Endodermal cell (in vitro differentiated cells): ENCODE measurements around the gene GJD4. TPM values are rescaled to one million over a fixed set of nuclear protein-coding genes. Genes with fewer than 3 reads are reported as not detected.

Experiments used
- DNase-seq: peaks from one replicate; pipeline ENCODE4 v3.0.0-alpha.2; 2017
- H3K27ac ChIP-seq: 2 replicates; pipeline ENCODE4 v1.5.1; 2013; ENCODE audit warnings: mild to moderate bottlenecking, low read depth, low read length, moderate library complexity
- H3K27me3 ChIP-seq: 2 replicates; pipeline ENCODE4 v1.6.1; 2013; ENCODE audit warnings: mild to moderate bottlenecking, low read length, moderate library complexity; ENCODE audit not compliant: insufficient read depth, control insufficient read depth, poor library complexity, severe bottlenecking
- H3K36me3 ChIP-seq: 2 replicates; pipeline ENCODE4 v1.7.0; 2013; ENCODE audit warnings: mild to moderate bottlenecking, low read length, moderate library complexity; ENCODE audit not compliant: control insufficient read depth, insufficient read depth
- H3K4me1 ChIP-seq: one replicate; pipeline ENCODE4 v1.7.0; 2013; ENCODE audit warnings: low read length; ENCODE audit not compliant: control insufficient read depth, insufficient read depth
- H3K4me3 ChIP-seq: 2 replicates; pipeline ENCODE4 v1.5.1; 2013; ENCODE audit warnings: mild to moderate bottlenecking, low read length, moderate library complexity
- H3K9ac ChIP-seq: 2 replicates; pipeline ENCODE4 v1.6.1; 2013; ENCODE audit warnings: mild to moderate bottlenecking, low read length, moderate library complexity; ENCODE audit not compliant: poor library complexity, severe bottlenecking; ENCODE audit errors: extremely low read depth
- H3K9me3 ChIP-seq: 2 replicates; pipeline ENCODE4 v1.6.1; 2013; ENCODE audit warnings: mild to moderate bottlenecking, low read length, moderate library complexity; ENCODE audit not compliant: control insufficient read depth
- H3K27ac Mint-ChIP-seq: 2 replicates; pipeline ENCODE4 v1.8.0; 2020; ENCODE audit warnings: mixed read lengths
- H3K27me3 Mint-ChIP-seq: 2 replicates; pipeline ENCODE4 v1.8.0; 2021; ENCODE audit warnings: mild to moderate bottlenecking, mixed read lengths; ENCODE audit not compliant: insufficient read depth
- H3K36me3 Mint-ChIP-seq: 2 replicates; pipeline ENCODE4 v1.8.0; 2020; ENCODE audit warnings: low read depth, mixed read lengths
- H3K4me1 Mint-ChIP-seq: 2 replicates; pipeline ENCODE4 v1.8.0; 2020; ENCODE audit warnings: mixed read lengths
- H3K4me3 Mint-ChIP-seq: 2 replicates; pipeline ENCODE4 v1.8.0; 2020; ENCODE audit warnings: mild to moderate bottlenecking, moderate library complexity, mixed read lengths
- H3K9me3 Mint-ChIP-seq: 2 replicates; pipeline ENCODE4 v1.8.0; 2020; ENCODE audit warnings: mild to moderate bottlenecking, mixed read lengths
- WGBS, 2 experiments: methylation state at CpG; one replicate each; pipeline versions ENCODE4 v1.1.5 to v1.1.7; 2013; ENCODE audit warnings: missing lambda C conversion rate in 2 of 2, mixed read lengths in 1 of 2; ENCODE audit not compliant: insufficient coverage in 1 of 2, insufficient read length in 1 of 2; 5-methylcytosine and 5-hydroxymethylcytosine counted together
- total RNA-seq, 2 donors: library from RNA; stranded (reverse); fragmentation: NEBNext Ultra II Directional in 1 of 2; extraction: Animal tissue kit (Norgen Biotek cat#: 25700) in 1 of 2; gene quantifications; 2 replicates in 1 of 2; 3 replicates in 1 of 2; pipeline ENCODE4 v1.2.1, GENCODE V29; 2021
- TF ChIP-seq, protein P1 (sequence below): fragments of 200-600 bp; sonication (generic); conservative IDR thresholded peaks from 2 replicates; pipeline ENCODE4 v1.5.0; 2021; ENCODE audit warnings: antibody characterized with exemption, mild to moderate bottlenecking

The GJD4 gene
- total RNA-seq, 2 donors from 2014 or later = 0.22 to 0.29 TPM

DNA sequence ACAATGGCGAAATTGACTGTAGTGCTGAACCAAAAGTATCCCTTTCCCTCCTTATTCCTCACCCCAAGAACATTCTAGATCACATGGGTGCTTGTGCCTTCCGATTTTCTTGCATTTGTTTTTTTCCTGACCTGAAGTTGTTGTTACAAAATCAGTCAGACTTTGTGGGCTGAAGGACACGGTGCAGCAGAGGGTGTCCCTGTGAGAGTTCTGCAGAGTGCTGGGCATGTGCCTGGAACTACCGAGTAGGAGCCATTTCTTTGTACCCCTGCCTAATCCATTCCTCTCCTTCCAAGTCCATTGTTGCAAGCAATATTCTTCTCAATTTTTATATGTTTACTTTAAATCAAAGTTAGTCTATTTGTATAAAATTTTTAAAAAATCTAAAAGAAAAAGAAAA lies 35.3 kb upstream of the GJD4 start:
- Histone ChIP-seq H3K4me3 (no peak overlapping the region), H3K27me3 (no peaks in the 10 kb centered on the region), H3K36me3 (peaks cover 53% of the 10 kb centered on the region), H3K27ac (no peak overlapping the region), H3K9me3 (no peaks in the 10 kb centered on the region), H3K9ac (no peak overlapping the region), H3K4me1 (no peaks in the 10 kb centered on the region)
- 92 to 94% methylated on average over 3 to 4 of the region's 4 CpGs for WGBS, 2 experiments
- Mint-ChIP-seq H3K27ac (no peak overlapping the region), H3K4me1 (peaks cover 10% of the 10 kb centered on the region), H3K27me3 (no peaks in the 10 kb centered on the region), H3K36me3 (peaks cover 47% of the 10 kb centered on the region), H3K9me3 (no peaks in the 10 kb centered on the region), H3K4me3 (no peak overlapping the region)
- DNase-seq = no peak
- TF ChIP-seq, protein P1, sequence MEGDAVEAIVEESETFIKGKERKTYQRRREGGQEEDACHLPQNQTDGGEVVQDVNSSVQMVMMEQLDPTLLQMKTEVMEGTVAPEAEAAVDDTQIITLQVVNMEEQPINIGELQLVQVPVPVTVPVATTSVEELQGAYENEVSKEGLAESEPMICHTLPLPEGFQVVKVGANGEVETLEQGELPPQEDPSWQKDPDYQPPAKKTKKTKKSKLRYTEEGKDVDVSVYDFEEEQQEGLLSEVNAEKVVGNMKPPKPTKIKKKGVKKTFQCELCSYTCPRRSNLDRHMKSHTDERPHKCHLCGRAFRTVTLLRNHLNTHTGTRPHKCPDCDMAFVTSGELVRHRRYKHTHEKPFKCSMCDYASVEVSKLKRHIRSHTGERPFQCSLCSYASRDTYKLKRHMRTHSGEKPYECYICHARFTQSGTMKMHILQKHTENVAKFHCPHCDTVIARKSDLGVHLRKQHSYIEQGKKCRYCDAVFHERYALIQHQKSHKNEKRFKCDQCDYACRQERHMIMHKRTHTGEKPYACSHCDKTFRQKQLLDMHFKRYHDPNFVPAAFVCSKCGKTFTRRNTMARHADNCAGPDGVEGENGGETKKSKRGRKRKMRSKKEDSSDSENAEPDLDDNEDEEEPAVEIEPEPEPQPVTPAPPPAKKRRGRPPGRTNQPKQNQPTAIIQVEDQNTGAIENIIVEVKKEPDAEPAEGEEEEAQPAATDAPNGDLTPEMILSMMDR = no peak

DNA sequence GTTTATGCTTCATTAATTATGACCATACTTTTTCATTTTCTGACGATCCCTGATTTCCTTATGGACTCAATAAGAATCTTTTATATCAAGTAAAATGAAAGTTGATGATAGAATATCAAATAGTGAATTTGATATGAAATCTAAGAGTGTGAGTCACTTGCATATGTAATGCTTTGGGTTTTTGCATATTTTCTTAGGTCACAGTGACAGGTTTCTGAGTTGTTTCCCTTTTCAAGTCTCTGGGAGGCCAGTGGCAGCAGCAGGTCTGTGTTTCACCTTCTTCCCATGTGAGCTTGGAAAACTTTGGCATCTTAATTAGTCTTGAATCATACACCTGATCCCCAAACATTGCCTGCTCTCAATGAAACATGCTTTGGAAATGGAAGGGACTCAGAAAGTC lies 34.7 kb upstream of the GJD4 start:
- WGBS, 2 experiments = 100% methylated on average over 1 of the region's 1 CpG; no CpG with 5 or more reads in 1 of the 2 experiments
- Mint-ChIP-seq H3K4me3 (no peak overlapping the region), H3K4me1 (peaks cover 11% of the 10 kb centered on the region), H3K36me3 (peaks cover 48% of the 10 kb centered on the region), H3K27ac (no peak overlapping the region), H3K27me3 (no peaks in the 10 kb centered on the region), H3K9me3 (no peaks in the 10 kb centered on the region)
- no peak for DNase-seq
- H3K27ac ChIP-seq = no peak overlapping the region
- TF ChIP-seq, protein P1 = no peak
- H3K27me3 ChIP-seq = no peaks in the 10 kb centered on the region
- H3K36me3 ChIP-seq = peaks cover 53% of the 10 kb centered on the region
- H3K4me1 ChIP-seq = no peaks in the 10 kb centered on the region
- no peak overlapping the region for H3K9ac ChIP-seq
- H3K4me3 ChIP-seq = no peak overlapping the region
- H3K9me3 ChIP-seq = no peaks in the 10 kb centered on the region

DNA sequence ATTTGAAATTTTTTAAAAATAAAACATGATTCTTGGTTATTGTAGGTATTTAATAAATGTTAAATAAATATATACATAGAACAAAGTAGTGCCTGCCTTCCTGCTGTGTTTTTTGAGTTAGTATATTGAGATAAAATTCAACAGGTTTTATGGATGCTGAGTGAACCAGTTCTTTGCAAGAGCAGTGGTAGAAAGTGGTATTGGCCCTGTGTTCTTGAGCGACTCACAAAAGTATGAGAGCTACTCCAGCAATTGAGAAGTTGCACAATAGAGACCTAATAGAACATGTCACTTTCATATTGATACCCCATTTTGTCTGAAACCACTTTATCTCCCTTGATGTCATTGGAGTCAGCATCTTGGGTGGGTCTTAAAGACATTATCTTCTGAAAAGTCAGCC lies 32.6 kb upstream of the GJD4 start:
- no peak overlapping the region for H3K4me3 ChIP-seq
- 86 to 100% methylated on average over 1 of the region's 1 CpG for WGBS, 2 experiments
- Mint-ChIP-seq H3K4me3 (no peak overlapping the region), H3K27me3 (no peaks in the 10 kb centered on the region), H3K4me1 (peaks cover 11% of the 10 kb centered on the region), H3K36me3 (peaks cover 39% of the 10 kb centered on the region), H3K27ac (no peak overlapping the region), H3K9me3 (no peaks in the 10 kb centered on the region)
- no peak overlapping the region for H3K27ac ChIP-seq
- no peak for DNase-seq
- H3K27me3 ChIP-seq = no peaks in the 10 kb centered on the region
- TF ChIP-seq, protein P1 = no peak
- H3K4me1 ChIP-seq = no peaks in the 10 kb centered on the region
- H3K36me3 ChIP-seq = peaks cover 40% of the 10 kb centered on the region
- no peaks in the 10 kb centered on the region for H3K9me3 ChIP-seq
- no peak overlapping the region for H3K9ac ChIP-seq
